GM18502 (cell line): ENCODE results near the gene C20orf202.
"Not testable (repeated sequence)": the region's sequence is repeated elsewhere in the genome, so short reads cannot be mapped to it uniquely, and the experiment has no call there.

Source experiments
- ATAC-seq: cut with Tn5 transposase; IDR thresholded peaks from one replicate; pipeline ENCODE4 v1.9.1; 2021; ENCODE audit warnings: mild to moderate bottlenecking; ENCODE audit not compliant: unreplicated experiment, poor library complexity

C20orf202 gene

GRCh38 chr20:1206366-1207148 lies 3.3 kb downstream of the C20orf202 start:
- ATAC-seq, result no peak

DNA sequence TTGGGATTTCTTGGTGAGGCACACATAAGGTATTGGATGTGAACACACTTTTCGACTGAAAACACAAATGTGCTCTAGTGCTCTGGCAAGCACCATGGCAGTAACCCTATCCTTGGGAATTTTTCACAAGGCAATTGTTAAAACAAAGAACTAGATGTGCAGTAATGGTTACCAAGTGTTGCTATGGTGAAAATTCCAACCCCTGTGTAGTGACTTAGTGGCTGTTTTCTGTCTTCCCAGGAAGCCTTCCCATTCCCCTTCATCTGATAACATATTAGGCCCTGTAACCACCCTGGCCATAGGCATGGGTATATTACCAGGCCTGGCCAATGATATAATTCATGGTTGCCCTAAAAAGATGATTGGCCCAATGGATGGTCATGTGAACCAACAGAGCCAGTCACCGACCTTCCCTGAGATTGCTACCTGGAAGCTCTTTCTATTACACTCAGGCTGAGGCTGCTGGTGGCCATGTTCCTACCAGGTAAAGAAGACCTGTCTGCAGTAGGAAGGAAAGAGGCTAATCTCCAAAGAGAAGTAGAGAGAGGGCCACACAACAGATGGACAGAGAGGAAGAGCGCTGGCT lies 4.1 kb downstream of the C20orf202 start:
- ATAC-seq, result no peak

DNA sequence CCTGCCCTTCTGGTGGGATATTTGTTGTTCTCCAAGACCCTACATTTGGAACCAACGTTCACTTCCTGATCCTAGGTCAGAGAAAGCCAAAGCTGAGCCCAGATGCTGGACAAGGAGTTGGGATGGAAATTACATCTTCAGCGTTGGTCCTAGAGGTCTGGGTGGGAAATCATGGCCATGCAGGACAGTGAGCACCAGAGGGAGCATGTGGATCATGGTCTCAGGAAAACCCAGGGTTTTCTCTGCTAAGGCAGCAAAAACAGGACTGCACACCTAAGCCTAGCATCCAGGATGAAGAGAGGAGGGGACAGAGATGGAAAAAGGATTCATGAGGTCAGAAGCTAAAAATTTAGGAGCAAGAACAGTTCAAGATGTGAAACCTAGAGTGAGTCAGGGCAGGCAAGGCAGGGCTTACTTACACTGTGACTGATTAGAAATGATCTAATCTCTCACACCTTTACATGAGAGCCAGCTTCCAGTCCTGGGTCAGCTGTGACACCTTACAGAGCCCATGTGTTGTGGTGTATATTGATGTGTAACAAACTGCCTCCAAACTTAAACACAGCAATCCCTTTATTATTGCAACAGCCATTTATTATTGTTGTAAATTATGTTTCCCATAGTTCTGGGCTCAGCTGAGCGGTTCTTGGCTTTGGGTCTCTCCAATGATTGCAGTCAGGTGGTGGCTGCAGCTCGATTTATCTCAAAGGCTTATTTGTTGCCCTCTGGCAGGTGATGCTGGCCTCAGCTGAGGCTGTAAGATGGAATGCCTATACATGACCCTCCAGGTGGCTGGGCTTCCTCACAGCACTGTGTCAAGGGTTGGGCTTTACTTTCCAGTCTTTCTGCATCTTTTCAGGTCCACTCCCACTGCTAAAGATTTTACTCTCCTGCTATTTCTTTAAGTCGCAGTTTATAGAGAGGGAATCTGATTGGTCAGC lies 6.5 kb downstream of the C20orf202 start:
- no peak for ATAC-seq

- no peak for ATAC-seq
Measured at GRCh38 chr20:1210501-1210900, 7.2 kb downstream of the C20orf202 start.

GRCh38 chr20:1212023-1212422 lies 8.8 kb downstream of the C20orf202 start:
- no peak for ATAC-seq

GRCh38 chr20:1212607-1213396 lies 9.5 kb downstream of the C20orf202 start:
- ATAC-seq, result peak; percentile 56

DNA sequence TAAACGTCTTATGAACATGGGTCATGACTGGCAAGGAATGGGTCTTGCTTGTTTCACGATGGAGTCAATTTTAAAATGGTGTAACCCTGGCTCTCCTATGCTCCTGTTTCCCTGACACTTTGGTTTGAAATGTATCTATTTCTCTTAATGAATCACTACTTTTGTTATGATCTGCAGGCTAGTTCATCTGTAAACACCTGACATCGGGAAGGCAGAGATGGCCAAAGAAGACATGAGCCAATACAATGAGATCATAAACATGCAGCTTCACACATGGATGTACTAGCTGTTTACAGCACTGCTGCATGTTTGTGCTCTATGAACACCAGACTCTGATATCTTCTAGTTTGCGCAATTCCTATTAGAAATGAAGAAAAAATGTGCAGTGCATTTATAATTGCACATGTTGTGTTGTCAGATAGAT lies 11.6 kb downstream of the C20orf202 start:
- no peak for ATAC-seq

- ATAC-seq, result no peak
Measured at GRCh38 chr20:1215386-1216170, 12.3 kb downstream of the C20orf202 start.

DNA sequence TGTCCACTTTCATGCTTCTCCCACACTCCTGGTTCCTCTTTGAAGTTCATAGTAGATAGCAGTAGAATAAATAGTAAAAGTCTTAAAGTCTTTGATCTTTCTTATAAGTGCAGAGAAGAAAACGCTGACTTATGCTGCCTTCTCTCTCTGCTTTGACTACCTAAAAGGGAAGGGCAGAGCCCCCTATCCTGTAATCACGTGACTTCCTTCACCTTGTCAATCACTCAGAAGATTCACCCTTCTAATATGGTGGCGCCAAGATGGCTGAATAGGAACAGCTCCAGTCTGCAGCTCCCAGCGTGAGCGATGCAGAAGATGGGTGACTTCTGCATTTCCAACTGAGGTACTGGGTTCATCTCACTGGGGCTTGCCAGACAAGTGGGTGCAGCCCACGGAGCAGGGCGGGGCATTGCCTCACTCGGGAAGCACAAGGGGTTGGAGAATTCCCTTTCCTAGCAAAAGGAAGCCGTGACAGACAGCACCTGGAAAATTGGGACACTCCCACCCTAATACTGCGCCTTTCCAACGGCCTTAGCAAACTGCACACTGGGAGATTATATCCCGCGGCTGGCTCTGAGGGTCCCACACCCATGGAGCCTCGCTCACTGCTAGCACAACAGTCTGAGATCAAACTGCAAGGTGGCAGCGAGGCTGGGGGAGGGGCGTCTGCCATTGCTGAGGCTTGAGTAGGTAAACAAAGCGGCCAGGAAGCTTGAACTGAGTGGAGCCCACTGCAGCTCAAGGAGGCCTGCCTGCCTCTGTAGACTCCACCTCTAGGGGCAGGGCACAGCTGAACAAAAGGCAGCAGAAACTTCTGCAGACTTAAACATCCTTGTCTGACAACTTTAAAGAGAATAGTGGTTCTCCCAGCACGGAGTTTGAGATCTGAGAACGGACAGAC lies 13.5 kb downstream of the C20orf202 start:
- ATAC-seq, result not testable (repeated sequence)

DNA sequence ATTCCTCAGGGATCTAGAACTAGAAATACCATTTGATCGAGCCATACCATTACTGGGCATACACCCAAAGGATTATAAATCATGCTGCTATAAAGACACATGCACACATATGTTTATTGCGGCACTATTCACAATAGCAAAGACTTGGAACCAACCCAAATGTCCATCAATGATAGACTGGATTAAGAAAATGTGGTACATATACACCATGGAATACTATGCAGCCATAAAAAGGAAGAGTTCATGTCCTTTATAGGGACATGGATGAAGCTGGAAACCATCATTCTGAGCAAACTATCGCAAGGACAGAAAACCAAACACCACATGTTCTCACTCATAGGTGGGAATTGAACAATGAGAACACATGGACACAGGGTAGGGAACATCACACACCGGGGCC lies 19.5 kb downstream of the C20orf202 start:
- ATAC-seq, result not testable (repeated sequence)

GRCh38 chr20:1224205-1224890 lies 21.1 kb downstream of the C20orf202 start:
- ATAC-seq, result no peak

GRCh38 chr20:1225263-1225782 lies 22.1 kb downstream of the C20orf202 start:
- no peak for ATAC-seq

GRCh38 chr20:1225783-1226654 lies 22.8 kb downstream of the C20orf202 start, which contains the start of gene RAD21L1:
Gene RAD21L1 (plus strand): TSS chr20:1226044. CDS start chr20:1228454, 2,410 bp downstream.
- ATAC-seq, result no peak

DNA sequence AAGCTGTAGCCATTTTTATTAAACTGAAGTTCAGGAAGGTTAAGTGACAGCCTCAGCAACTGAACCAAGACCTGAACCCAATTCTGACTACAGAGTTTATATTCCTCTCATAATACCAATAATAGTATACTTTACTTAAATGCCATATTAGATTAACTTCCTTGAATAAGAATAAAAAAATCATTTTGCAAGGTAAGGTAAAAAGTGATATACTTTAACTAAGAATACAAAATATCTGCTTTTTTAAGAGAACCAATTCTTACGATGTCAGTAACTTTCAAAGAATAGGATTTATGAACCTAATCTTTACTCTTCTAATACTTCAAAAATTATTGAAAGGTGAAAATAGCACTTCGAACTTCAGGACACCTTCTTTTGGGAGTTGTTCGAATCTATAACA lies 26.3 kb downstream of the C20orf202 start:
- no peak for ATAC-seq

GRCh38 chr20:1232286-1233111 lies 29.2 kb downstream of the C20orf202 start:
- peak; percentile 57 for ATAC-seq

DNA sequence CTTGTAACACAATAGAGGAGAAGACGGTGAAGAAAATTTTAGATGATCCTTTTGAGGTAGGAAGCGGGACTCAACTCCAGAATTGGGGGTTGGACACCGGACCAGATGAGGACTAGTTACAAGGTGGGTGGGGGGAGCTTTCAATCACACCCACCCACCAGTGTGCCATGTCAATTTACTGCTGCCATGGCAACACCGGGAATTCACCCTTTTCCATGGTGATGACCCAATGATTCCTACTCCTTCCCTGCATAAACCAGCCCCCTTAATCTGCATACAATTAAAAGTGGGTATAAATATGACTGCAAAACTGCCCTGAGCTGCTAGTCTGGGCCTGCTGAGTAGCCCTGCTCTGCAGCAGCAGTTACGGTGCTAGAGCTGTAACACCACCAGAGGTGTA lies 37.3 kb downstream of the C20orf202 start:
- no peak for ATAC-seq
